ENCODE results near the gene MFSD2B.

Gene MFSD2B

GRCh38 chr2:24051833-24052232, 41.9 kb downstream of the MFSD2B start:
- H3K4me3 ChIP-seq (ENCODE audit: low read length), result no peak overlapping the region
- no peak for TF ChIP-seq ZNF274 (IDR thresholded peaks at IDR 0.05; ENCODE audit: low read depth, low read length)

- H3K4me3 ChIP-seq (ENCODE audit: low read length), result no peak overlapping the region
- no peak for TF ChIP-seq ZNF274 (IDR thresholded peaks at IDR 0.05; ENCODE audit: low read depth, low read length)
Measured at GRCh38 chr2:24052951-24053350, 43.1 kb downstream of the MFSD2B start.

GRCh38 chr2:24054366-24055010, 44.6 kb downstream of the MFSD2B start:
- H3K4me3 ChIP-seq (ENCODE audit: low read length), result no peak overlapping the region
- TF ChIP-seq ZNF274 (IDR thresholded peaks at IDR 0.05; ENCODE audit: low read depth, low read length), result no peak

GRCh38 chr2:24055750-24056149, 45.9 kb downstream of the MFSD2B start:
- H3K4me3 ChIP-seq (ENCODE audit: low read length), result no peak overlapping the region
- no peak for TF ChIP-seq ZNF274 (IDR thresholded peaks at IDR 0.05; ENCODE audit: low read depth, low read length)

- H3K4me3 ChIP-seq (ENCODE audit: low read length), result no peak overlapping the region
- no peak for TF ChIP-seq ZNF274 (IDR thresholded peaks at IDR 0.05; ENCODE audit: low read depth, low read length)
Measured at GRCh38 chr2:24058564-24059271, 48.8 kb downstream of the MFSD2B start.

GRCh38 chr2:24065341-24065740, 55.5 kb downstream of the MFSD2B start:
- no peak for TF ChIP-seq ZNF274 (IDR thresholded peaks at IDR 0.05; ENCODE audit: low read depth, low read length)
- no peak overlapping the region for H3K4me3 ChIP-seq (ENCODE audit: low read length)

GRCh38 chr2:24072259-24072658, 62.4 kb downstream of the MFSD2B start:
- no peak for TF ChIP-seq ZNF274 (IDR thresholded peaks at IDR 0.05; ENCODE audit: low read depth, low read length)
- no peak overlapping the region for H3K4me3 ChIP-seq (ENCODE audit: low read length)

GRCh38 chr2:24073816-24074215, 63.9 kb downstream of the MFSD2B start:
- TF ChIP-seq ZNF274 (IDR thresholded peaks at IDR 0.05; ENCODE audit: low read depth, low read length), result no peak
- H3K4me3 ChIP-seq (ENCODE audit: low read length), result no peak overlapping the region

- H3K4me3 ChIP-seq (ENCODE audit: low read length), result peak overlapping the region; percentile 68
- no peak for TF ChIP-seq ZNF274 (IDR thresholded peaks at IDR 0.05; ENCODE audit: low read depth, low read length)
Measured at GRCh38 chr2:24075259-24075658, 65.4 kb downstream of the MFSD2B start.
